Activated naive CD8-positive, alpha-beta T cell treated with anti-CD3 and anti-CD28 coated beads, Interleukin-2, amount 50 U/mL, for 24 hours (primary cell): ENCODE measurements around the gene CCDC30.

ENCODE experiments used
- ATAC-seq: fragments of 150-1000 bp; cut with Tn5 transposase; one replicate; pipeline ENCODE4 v1.10.0; 2021
- DNase-seq: peaks from one replicate; pipeline ENCODE4 v3.0.0; 2021
- H3K27ac Mint-ChIP-seq: one replicate; pipeline ENCODE4 v1.8.0; 2021; ENCODE audit warnings: mild to moderate bottlenecking, mixed read lengths
- H3K27me3 Mint-ChIP-seq: one replicate; pipeline ENCODE4 v1.8.0; 2021; ENCODE audit warnings: mixed read lengths
- H3K36me3 Mint-ChIP-seq: one replicate; pipeline ENCODE4 v1.8.0; 2021; ENCODE audit warnings: low read depth, mixed read lengths
- H3K4me1 Mint-ChIP-seq: one replicate; pipeline ENCODE4 v1.8.0; 2021; ENCODE audit warnings: mixed read lengths
- H3K4me3 Mint-ChIP-seq: one replicate; pipeline ENCODE4 v1.8.0; 2021; ENCODE audit warnings: mild to moderate bottlenecking, moderate library complexity, mixed read lengths
- H3K9me3 Mint-ChIP-seq: one replicate; pipeline ENCODE4 v1.8.0; 2021; ENCODE audit warnings: mixed read lengths

The CCDC30 gene

GRCh38 chr1:42692461-42692860, 229.4 kb downstream of the CCDC30 start:
- peak overlapping the region; percentile 82 for H3K27ac Mint-ChIP-seq

GRCh38 chr1:42692911-42693310, 229.8 kb downstream of the CCDC30 start:
- H3K36me3 Mint-ChIP-seq = peaks cover 89% of the 10 kb centered on the region
- H3K4me3 Mint-ChIP-seq = no peak overlapping the region
- H3K4me1 Mint-ChIP-seq = peaks cover 73% of the 10 kb centered on the region
- DNase-seq = no peak
- no peaks in the 10 kb centered on the region for H3K9me3 Mint-ChIP-seq
- H3K27ac Mint-ChIP-seq = peak overlapping the region; percentile 82
- ATAC-seq = no peak
- H3K27me3 Mint-ChIP-seq = no peaks in the 10 kb centered on the region

More at GRCh38 chr1:42692461-42692860, 229.4 kb downstream of the CCDC30 start:
- no peak for ATAC-seq
- H3K4me1 Mint-ChIP-seq = peaks cover 77% of the 10 kb centered on the region
- no peaks in the 10 kb centered on the region for H3K9me3 Mint-ChIP-seq
- no peak overlapping the region for H3K4me3 Mint-ChIP-seq
- H3K36me3 Mint-ChIP-seq = peaks cover 89% of the 10 kb centered on the region
- DNase-seq = no peak
- no peaks in the 10 kb centered on the region for H3K27me3 Mint-ChIP-seq

GRCh38 chr1:42698081-42698813, 235.2 kb downstream of the CCDC30 start:
- ATAC-seq (no peak), DNase-seq (no peak)
- H3K36me3 Mint-ChIP-seq = peaks cover 98% of the 10 kb centered on the region
- no peak overlapping the region for H3K4me3 Mint-ChIP-seq
- no peaks in the 10 kb centered on the region for H3K27me3 Mint-ChIP-seq
- peak overlapping the region; percentile 61 for H3K27ac Mint-ChIP-seq
- H3K4me1 Mint-ChIP-seq = peaks cover 29% of the 10 kb centered on the region
- H3K9me3 Mint-ChIP-seq = no peaks in the 10 kb centered on the region

GRCh38 chr1:42700006-42700405, 236.9 kb downstream of the CCDC30 start:
- H3K27ac Mint-ChIP-seq = peak overlapping the region; percentile 71
- H3K9me3 Mint-ChIP-seq = peaks cover 1% of the 10 kb centered on the region
- H3K4me3 Mint-ChIP-seq = no peak overlapping the region
- H3K4me1 Mint-ChIP-seq = peaks cover 18% of the 10 kb centered on the region
- peaks cover 97% of the 10 kb centered on the region for H3K36me3 Mint-ChIP-seq
- DNase-seq = no peak
- ATAC-seq = no peak
- no peaks in the 10 kb centered on the region for H3K27me3 Mint-ChIP-seq

- no peak for DNase-seq
- no peaks in the 10 kb centered on the region for H3K27me3 Mint-ChIP-seq
- H3K27ac Mint-ChIP-seq = no peak overlapping the region
- H3K36me3 Mint-ChIP-seq = peaks cover 85% of the 10 kb centered on the region
- no peak for ATAC-seq
- no peak overlapping the region for H3K4me3 Mint-ChIP-seq
- peaks cover 4% of the 10 kb centered on the region for H3K9me3 Mint-ChIP-seq
- H3K4me1 Mint-ChIP-seq = peaks cover 8% of the 10 kb centered on the region
Measured at GRCh38 chr1:42703888-42704464, 240.9 kb downstream of the CCDC30 start.
